Tibial nerve (tissue), 4 donors: ENCODE measurements around the gene MICAL2. TPM values are rescaled to one million over a fixed set of nuclear protein-coding genes. Genes with fewer than 3 reads are reported as not detected.

Experiments used
- DNase-seq, 2 donors: peaks; one replicate each; pipeline ENCODE4 v3.0.0-alpha.2; 2019; ENCODE audit warnings: low spot score in 2 of 2
- H3K27ac ChIP-seq, 4 donors: fragments of 200-600 bp; sonication (generic) in 3 of 4; one replicate each; pipeline ENCODE4 v1.5.1; 2017 to 2019; ENCODE audit warnings: mild to moderate bottlenecking in 1 of 4
- H3K27me3 ChIP-seq, 2 donors: fragments of 200-600 bp; sonication (generic) in 1 of 2; one replicate each; pipeline versions ENCODE4 v1.5.1 to v1.6.0; 2017 to 2019
- H3K36me3 ChIP-seq, 3 donors: fragments of 200-600 bp; sonication (generic); one replicate each; pipeline ENCODE4 v1.5.1; 2018 to 2019
- H3K4me1 ChIP-seq, 4 donors: fragments of 200-600 bp; sonication (generic) in 3 of 4; one replicate each; pipeline ENCODE4 v1.5.1; 2017 to 2019
- H3K4me3 ChIP-seq, 4 donors: fragments of 200-600 bp; sonication (generic) in 3 of 4; one replicate each; pipeline ENCODE4 v1.5.1; 2017 to 2019; ENCODE audit warnings: mild to moderate bottlenecking in 1 of 4, moderate library complexity in 1 of 4
- H3K9me3 ChIP-seq, 4 donors: fragments of 200-600 bp; sonication (generic) in 3 of 4; one replicate each; pipeline ENCODE4 v1.5.1; 2017 to 2019
- CTCF ChIP-seq, 5 experiments: fragments of 200-600 bp in 3 of 5; fragments of 450-650 bp in 2 of 5; sonication (generic) in 3 of 5; IDR thresholded peaks; one replicate each; pipeline ENCODE4 v1.5.1; 2016 to 2019; ENCODE audit warnings: antibody characterized with exemption in 5 of 5, mild to moderate bottlenecking in 3 of 5, moderate library complexity in 2 of 5
- EP300 ChIP-seq, 2 donors: sonication (generic); formaldehyde crosslinking; IDR thresholded peaks; one replicate each; pipeline ENCODE4 v1.6.1; 2017; ENCODE audit warnings: antibody characterized with exemption in 2 of 2, mild to moderate bottlenecking in 1 of 2
- POLR2A ChIP-seq, 2 donors: fragments of 450-650 bp; IDR thresholded peaks; one replicate each; pipeline ENCODE4 v1.6.1; 2017; ENCODE audit warnings: antibody characterized with exemption in 2 of 2, mild to moderate bottlenecking in 2 of 2, moderate library complexity in 2 of 2
- WGBS, 2 donors: methylation state at CpG; one replicate each; pipeline ENCODE4 v1.1.5; 2018; 5-methylcytosine and 5-hydroxymethylcytosine counted together
- total RNA-seq, 4 donors: library from RNA; depleted of rRNA; stranded (reverse); fragments of >200 nt; gene quantifications; one replicate each; pipeline ENCODE4 v1.1.0, GENCODE V29; 2016

Gene MICAL2
- total RNA-seq, 4 donors from 2014 or later = 87.0 to 136 (median 101) TPM

DNA sequence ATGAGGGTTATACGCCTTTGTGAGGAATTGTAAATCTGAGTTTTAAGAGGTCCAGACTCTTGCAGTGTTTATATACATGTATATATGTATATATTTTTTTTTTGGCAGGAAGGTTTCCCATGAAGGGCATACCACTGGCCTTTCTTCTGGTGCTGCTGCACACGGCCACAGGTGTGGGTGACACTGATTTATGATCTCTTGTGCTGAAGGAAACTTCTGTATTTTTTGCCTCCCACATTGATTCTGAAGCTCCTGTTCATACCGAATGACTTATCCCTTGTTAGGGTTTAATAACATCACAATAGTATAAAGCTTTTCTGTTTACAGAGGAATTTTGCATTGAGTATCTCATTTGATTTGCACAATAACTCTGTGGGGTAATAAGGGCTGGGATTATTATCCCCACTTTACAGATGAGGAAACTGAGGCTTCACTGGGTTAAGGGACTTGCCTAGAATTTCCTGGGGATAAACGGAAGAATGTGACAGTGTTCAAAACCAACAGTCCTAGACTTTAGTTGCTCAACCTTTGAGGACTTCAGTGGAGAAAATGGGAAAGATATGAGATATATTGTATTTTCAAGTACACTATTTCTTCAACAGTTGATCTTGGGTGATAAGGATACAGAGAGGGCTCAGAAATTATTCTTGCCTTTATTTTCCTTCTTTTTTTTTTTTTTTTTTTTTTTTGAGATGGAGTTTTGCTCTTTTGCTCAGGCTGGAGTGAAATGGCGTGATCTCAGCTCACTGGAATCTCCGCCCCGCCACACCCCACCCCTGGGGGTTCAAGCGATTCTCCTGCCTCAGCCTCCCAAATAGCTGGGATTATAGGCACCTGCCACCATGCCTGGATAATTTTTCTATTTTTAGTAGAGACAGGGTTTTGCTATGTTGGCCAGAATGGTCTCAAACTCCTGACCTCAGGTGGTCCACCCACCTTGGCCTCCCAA is 70.1 kb downstream of the MICAL2 start:
- Histone ChIP-seq H3K4me3 (no peak overlapping the region), H3K4me1 (peaks cover 0 to 31% (median 3%) of the 10 kb centered on the region in 4 donors), H3K36me3 (no peaks in the 10 kb centered on the region), H3K27ac (peak overlapping the region in 2 of 4 donors; percentile 7 to 77), H3K9me3 (no peaks in the 10 kb centered on the region), H3K27me3 (no peaks in the 10 kb centered on the region)
- no peak for DNase-seq
- WGBS, 2 donors = 58 to 65% methylated on average over 8 of the region's 8 CpGs
- TF ChIP-seq POLR2A (IDR thresholded peaks at IDR 0.05) (no peak), EP300 (IDR thresholded peaks at IDR 0.05) (no peak), CTCF (IDR thresholded peaks at IDR 0.05) (no peak)

DNA sequence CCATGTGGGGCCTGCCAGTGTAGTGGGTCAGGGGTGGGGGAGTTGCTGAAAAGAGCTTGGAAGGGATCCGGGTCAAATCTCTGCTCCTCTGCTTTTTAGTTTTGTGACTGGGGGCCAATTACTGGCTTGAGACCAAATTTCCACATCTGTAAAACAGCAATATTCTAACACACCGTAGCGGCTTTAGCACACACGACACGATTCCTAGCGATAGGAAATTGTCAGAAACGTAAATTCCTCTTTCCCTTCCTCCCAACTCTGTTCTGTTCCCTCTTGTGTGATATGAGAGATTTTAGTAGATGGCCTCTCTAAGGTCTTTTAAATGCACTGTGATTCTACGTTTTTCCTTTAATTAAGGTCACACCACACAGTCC is 71.9 kb downstream of the MICAL2 start:
- H3K36me3 ChIP-seq = no peaks in the 10 kb centered on the region
- peak overlapping the region in 2 of 4 donors; percentile 77 to 79 for H3K27ac ChIP-seq
- H3K4me1 ChIP-seq = peaks cover 0 to 48% (median 5%) of the 10 kb centered on the region in 4 donors
- 60 to 63% methylated on average over 8 of the region's 8 CpGs for WGBS, 2 donors
- DNase-seq = no peak
- no peaks in the 10 kb centered on the region for H3K27me3 ChIP-seq
- H3K9me3 ChIP-seq = no peaks in the 10 kb centered on the region
- no peak overlapping the region for H3K4me3 ChIP-seq
- TF ChIP-seq EP300 (IDR thresholded peaks at IDR 0.05) (peak in 1 of 2 donors; percentile 16), POLR2A (IDR thresholded peaks at IDR 0.05) (no peak), CTCF (IDR thresholded peaks at IDR 0.05) (no peak)

DNA sequence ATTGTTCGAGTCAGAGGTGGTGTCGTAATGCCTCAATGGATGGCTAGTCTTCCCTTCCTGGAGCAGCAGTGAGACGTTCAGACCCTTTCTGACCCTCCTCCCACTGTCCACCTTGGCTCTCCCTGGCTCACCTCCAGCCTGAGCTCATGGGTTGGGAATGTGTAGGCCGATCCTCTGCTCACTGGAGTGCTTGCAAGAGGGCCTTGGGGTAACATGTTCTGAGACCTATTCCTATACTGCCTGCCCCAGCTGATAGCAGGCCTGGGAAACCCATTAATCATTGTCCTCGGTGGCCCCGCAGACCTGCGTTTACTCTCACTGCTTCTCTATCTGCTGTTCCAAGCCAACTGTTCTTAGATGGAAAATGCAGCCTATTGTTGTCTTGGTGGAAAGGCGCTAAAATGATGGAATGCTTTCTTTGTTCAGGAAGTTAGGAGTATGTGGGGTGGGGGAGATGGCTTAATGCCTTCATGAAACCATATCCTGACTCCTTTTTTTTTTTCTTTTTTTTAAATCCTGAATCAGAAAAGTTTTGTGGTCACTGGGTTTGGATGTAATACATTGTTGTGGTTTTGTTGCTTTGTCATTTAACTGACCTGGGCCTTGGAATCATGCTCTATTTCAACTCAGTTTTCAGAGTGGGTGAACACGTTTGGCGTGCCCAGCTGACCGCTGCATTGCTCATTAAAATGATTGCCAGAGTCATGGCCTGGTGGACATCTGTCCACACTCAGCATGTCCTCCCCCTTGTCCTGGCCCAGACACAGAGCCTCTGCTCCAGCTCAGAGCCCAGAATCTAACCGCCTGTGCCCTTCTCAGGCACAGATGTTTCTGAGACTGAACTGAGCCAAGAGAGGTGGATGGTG is 72.5 kb downstream of the MICAL2 start:
- 42 to 57% methylated on average over 12 of the region's 12 CpGs for WGBS, 2 donors
- no peaks in the 10 kb centered on the region for H3K9me3 ChIP-seq
- H3K4me3 ChIP-seq = no peak overlapping the region
- TF ChIP-seq EP300 (IDR thresholded peaks at IDR 0.05) (no peak), POLR2A (IDR thresholded peaks at IDR 0.05) (no peak), CTCF (IDR thresholded peaks at IDR 0.05) (no peak)
- H3K27me3 ChIP-seq = no peaks in the 10 kb centered on the region
- H3K36me3 ChIP-seq = no peaks in the 10 kb centered on the region
- H3K4me1 ChIP-seq = peaks cover 0 to 53% (median 5%) of the 10 kb centered on the region in 4 donors
- DNase-seq = no peak
- H3K27ac ChIP-seq = peak overlapping the region in 2 of 4 donors; percentile 77 to 79

DNA sequence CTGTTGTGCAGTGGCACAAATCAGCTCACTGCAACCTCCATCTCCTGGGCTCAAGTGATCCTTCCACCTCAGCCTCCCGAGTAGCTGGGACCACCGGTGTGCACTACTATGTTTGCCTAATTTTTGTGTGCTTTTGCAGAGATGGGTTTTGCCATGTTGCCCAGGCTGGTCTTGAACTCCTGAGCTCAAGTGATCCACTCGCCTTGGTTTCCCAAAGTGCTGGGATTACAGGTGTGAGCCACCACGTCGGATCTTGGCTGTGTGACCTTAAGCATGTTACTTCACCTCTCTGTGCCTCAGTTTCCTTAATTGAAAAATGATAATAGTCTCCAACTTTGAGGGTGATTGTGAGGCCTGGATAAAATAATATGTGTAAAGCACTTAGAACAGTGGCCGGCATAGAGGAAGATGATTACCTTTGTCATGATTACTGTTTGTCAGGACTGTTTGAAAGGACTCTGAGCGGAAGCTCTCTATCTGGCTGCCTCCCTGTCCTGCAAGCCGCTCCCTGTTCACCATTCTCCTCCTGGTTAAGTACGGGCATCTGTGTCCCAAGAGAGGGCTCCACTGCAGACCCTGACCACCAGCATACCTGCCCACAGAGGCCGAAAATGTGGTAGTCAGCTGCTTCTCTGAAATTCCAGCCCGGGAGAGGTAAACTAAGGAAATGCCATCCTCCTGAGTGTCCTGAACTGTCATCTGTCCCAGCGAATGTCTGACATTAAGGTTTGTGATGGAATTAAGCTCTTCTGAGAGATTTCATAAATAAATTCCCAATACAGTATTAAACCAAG is 73.6 kb downstream of the MICAL2 start:
- Histone ChIP-seq H3K9me3 (no peaks in the 10 kb centered on the region), H3K4me1 (peaks cover 0 to 53% (median 5%) of the 10 kb centered on the region in 4 donors), H3K36me3 (no peaks in the 10 kb centered on the region), H3K27me3 (no peaks in the 10 kb centered on the region), H3K27ac (peak overlapping the region in 2 of 4 donors; percentile 77 to 79), H3K4me3 (no peak overlapping the region)
- no peak for DNase-seq
- 93 to 94% methylated on average over 12 of the region's 12 CpGs for WGBS, 2 donors
- TF ChIP-seq EP300 (IDR thresholded peaks at IDR 0.05) = no peak
- TF ChIP-seq CTCF (IDR thresholded peaks at IDR 0.05) = no peak
- TF ChIP-seq POLR2A (IDR thresholded peaks at IDR 0.05) = no peak
